ENCODE results near the gene KCTD12.

- no peak for TF ChIP-seq CTCF (IDR thresholded peaks at IDR 0.05)
- no peak for TF ChIP-seq POLR2A (IDR thresholded peaks at IDR 0.05)
Measured at GRCh38 chr13:76894401-76895110, 8.4 kb upstream of the KCTD12 start.
